Adipose tissue (tissue), 3 donors: ENCODE measurements around the gene CNTNAP5. TPM values are rescaled to one million over a fixed set of nuclear protein-coding genes. Genes with fewer than 3 reads are reported as not detected.

Experiments used
- H3K27ac ChIP-seq: one replicate; pipeline ENCODE4 v1.5.1; 2013; ENCODE audit warnings: low read depth, low read length
- WGBS, 3 donors: extraction: QIAGEN DNeasy Blood & Tissue Kit; methylation state at CpG; one replicate each; pipeline ENCODE4 v1.1.7; 2013; 5-methylcytosine and 5-hydroxymethylcytosine counted together
- polyA plus RNA-seq, 3 donors: library from polyadenylated mRNA; stranded (reverse); fragments of 200-250 nt; gene quantifications; one replicate each; pipeline ENCODE4 v1.2.3, GENCODE V29; 2013
- donor health status: healthy with polysubstance abuse.
- donor health status: Bipolar disorder and iron deficiency.
- donor health status: healthy.

The CNTNAP5 gene
- polyA plus RNA-seq, 3 donors = 0.10 TPM; not detected in 2

DNA sequence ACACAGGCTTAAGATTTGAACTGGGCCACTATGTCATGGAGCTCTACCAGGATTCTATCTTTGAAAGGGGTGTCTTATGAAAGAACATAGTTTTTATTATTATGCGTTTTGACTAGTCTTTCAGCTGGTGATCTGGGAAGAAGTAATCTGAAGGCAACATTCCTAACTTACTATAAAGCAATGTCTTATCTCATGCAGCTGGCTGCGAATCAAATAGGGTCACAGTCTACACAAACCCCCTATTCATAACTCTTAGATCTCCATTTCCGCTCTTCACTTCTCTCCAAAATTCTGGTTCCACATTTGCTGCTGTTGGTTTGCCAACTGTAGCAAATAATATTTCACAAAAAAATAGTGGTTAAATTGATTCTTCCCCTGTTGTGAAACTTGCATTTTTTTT, 813.3 kb downstream of the CNTNAP5 start:
- 75 to 92% (median 81%) methylated on average over 3 of the region's 3 CpGs for WGBS, 3 donors
- H3K27ac ChIP-seq = no peak overlapping the region

DNA sequence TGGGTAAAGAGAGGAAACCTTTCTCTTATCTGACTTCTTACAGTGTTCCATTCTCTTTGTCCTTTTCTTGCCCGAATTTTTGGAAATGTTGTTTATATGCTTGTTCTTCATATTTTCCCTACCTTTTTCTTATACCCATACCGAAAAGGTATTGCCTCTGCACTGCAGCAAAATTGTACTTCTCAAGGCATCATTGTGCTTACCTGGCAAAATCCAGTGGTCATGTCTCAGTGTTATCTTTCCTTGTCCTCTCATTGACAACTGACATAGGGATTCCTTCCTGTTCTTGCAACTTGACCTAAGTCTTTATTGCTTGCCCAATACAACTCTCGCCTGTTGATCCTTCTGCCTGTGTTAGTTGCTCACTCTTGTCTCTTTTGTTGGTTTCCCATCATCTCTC, 842.2 kb downstream of the CNTNAP5 start:
- no peak overlapping the region for H3K27ac ChIP-seq
- WGBS, 3 donors = 86 to 91% (median 90%) methylated on average over 3 of the region's 3 CpGs

DNA sequence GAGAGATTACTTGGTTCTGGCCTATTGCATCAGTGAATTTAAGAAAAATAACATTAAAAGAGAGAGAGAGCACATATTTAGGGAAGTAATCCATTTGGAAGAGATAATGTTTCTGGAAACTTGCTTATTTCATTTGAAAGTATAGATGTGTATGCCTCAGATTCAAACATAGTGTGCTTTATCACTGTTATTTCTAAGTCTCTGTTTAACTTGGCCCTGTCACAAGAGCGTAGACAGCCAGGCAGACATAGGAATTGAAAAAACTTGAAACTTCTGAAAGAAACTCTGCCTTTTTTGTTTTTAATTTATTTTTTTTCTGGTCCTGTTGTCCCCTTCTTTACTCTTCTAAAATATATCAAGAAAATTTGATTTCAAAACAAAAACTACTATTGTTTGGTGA, 849.1 kb downstream of the CNTNAP5 start:
- 46 to 78% (median 77%) methylated on average over 1 of the region's 1 CpG for WGBS, 3 donors
- H3K27ac ChIP-seq = no peak overlapping the region

DNA sequence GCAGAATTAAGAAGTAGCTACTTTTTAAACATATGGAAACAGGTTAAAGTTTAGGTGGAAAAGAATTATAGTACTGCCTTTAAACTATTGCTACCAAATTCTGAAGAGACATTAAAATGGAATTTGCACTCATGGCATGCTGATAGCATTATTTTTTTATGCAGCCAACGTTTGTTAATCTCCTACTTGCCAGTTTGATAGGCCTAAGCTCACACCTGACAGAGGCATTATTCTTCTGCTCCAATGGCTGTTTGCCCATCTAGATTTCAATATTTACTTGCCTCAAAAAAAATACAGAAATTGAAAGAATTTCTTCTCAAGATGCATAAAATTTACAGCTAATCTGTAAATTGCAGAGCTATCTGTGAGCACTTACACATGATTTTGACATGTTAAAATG, 849.6 kb downstream of the CNTNAP5 start:
- WGBS, 3 donors = 20 to 25% (median 23%) methylated on average over 1 of the region's 1 CpG
- no peak overlapping the region for H3K27ac ChIP-seq

GRCh38 chr2:124875627-124876244, 850.6 kb downstream of the CNTNAP5 start:
- 79 to 88% (median 85%) methylated on average over 3 of the region's 3 CpGs for WGBS, 3 donors
- H3K27ac ChIP-seq = no peak overlapping the region

DNA sequence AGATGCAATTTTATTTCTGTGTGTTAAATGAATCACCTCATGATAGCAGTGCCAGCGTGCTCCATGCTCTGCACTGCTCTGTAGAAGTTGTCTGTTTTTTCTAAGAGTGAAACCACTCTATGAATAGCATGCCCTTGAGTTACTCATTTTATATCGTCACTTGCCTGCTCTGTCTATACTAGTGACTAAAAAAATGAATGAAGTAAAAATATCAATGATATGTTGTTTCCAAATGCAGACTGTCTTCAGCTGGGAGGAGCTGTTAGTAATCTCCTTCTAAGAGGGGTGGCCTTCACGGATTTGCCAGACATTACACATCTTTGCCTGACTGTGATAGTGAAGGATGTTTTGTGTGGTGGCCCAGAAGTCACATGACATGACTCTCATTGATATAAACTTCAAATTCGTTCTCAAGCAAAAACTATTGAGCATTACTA, 852.1 kb downstream of the CNTNAP5 start:
- H3K27ac ChIP-seq = no peak overlapping the region
- WGBS, 3 donors = 43 to 47% (median 44%) methylated on average over 4 of the region's 4 CpGs

DNA sequence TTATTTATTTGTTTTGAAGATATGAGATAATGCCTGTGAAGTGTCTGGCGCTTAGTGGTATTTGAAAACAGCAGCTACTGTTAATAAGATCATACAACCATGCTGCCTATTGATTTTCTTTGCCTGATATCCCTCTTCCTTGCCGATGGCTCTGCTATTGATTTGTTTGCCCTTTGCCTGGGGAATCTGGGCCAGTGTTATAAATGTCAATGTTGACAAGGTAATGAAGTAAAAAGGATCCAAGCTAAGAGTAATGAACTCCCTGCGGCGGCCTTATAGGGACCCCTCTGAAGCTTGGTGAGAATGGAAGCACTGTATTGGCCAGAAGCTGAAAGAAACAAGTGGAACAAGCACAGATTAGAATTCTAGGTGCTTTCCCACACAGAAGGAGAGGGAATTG, 854.6 kb downstream of the CNTNAP5 start:
- 23 to 79% (median 70%) methylated on average over 4 of the region's 4 CpGs for WGBS, 3 donors
- H3K27ac ChIP-seq = no peak overlapping the region

- WGBS, 3 donors = 27 to 59% (median 58%) methylated on average over 2 of the region's 2 CpGs
- no peak overlapping the region for H3K27ac ChIP-seq
Measured at GRCh38 chr2:124880995-124881394, 855.9 kb downstream of the CNTNAP5 start.

- H3K27ac ChIP-seq = no peak overlapping the region
- 59 to 78% (median 59%) methylated on average over 3 of the region's 3 CpGs for WGBS, 3 donors
Measured at GRCh38 chr2:124882423-124882822, 857.3 kb downstream of the CNTNAP5 start.

DNA sequence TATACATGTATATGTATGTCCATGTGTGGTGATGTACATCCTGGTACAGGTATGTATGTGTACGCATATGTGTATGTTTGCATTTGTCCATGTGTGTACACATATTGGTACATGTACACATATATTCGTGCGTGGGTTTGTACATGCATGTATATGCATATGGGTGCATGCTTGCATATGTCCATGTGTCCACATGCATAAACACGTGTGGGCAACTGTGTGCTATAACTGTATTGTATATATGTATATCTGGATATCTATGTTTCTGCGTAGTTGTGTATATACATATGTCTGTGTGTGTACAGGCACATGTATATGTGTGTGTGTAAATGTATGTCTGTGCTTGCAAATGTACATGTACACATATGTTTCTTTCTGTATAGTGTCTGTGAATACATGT, 858.5 kb downstream of the CNTNAP5 start:
- H3K27ac ChIP-seq = no peak overlapping the region
- 93 to 94% (median 94%) methylated on average over 5 of the region's 5 CpGs for WGBS, 3 donors

- H3K27ac ChIP-seq = no peak overlapping the region
- 42 to 60% (median 45%) methylated on average over 2 of the region's 2 CpGs for WGBS, 3 donors
Measured at GRCh38 chr2:124884315-124884714, 859.2 kb downstream of the CNTNAP5 start.

GRCh38 chr2:124886216-124886615, 861.1 kb downstream of the CNTNAP5 start:
- H3K27ac ChIP-seq = no peak overlapping the region

DNA sequence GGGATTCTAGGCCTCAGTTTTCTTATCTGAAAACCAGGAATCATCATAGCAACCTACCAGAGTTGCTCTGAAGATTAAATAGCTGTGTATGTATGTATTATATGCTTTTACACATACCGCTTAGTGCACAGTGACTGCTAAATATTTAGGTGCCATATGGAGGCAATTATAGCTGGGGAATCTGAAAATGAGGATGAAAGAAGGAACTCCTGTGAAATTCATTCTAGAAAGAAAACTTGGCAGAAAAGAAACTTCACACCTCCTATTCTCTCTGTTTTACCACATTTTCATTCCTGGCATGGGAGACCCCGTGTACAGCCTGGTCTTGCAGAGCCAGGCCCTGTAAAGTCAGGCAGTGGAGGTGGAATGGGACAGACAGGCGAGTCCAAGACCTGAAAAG, 862.4 kb downstream of the CNTNAP5 start:
- WGBS, 3 donors = 79 to 87% (median 81%) methylated on average over 3 of the region's 3 CpGs
- no peak overlapping the region for H3K27ac ChIP-seq

- H3K27ac ChIP-seq = no peak overlapping the region
- WGBS, 3 donors = 83 to 95% (median 92%) methylated on average over 1 of the region's 1 CpG
Measured at GRCh38 chr2:124888431-124888830, 863.3 kb downstream of the CNTNAP5 start.

- no peak overlapping the region for H3K27ac ChIP-seq
- 57 to 72% (median 71%) methylated on average over 2 of the region's 2 CpGs for WGBS, 3 donors
Measured at GRCh38 chr2:124894199-124894598, 869.1 kb downstream of the CNTNAP5 start.

GRCh38 chr2:124898827-124899226, 873.7 kb downstream of the CNTNAP5 start:
- H3K27ac ChIP-seq = no peak overlapping the region
- 94 to 97% (median 95%) methylated on average over 4 of the region's 4 CpGs for WGBS, 3 donors

GRCh38 chr2:124908411-124908810, 883.3 kb downstream of the CNTNAP5 start:
- 83 to 90% (median 83%) methylated on average over 2 of the region's 2 CpGs for WGBS, 3 donors
- no peak overlapping the region for H3K27ac ChIP-seq

DNA sequence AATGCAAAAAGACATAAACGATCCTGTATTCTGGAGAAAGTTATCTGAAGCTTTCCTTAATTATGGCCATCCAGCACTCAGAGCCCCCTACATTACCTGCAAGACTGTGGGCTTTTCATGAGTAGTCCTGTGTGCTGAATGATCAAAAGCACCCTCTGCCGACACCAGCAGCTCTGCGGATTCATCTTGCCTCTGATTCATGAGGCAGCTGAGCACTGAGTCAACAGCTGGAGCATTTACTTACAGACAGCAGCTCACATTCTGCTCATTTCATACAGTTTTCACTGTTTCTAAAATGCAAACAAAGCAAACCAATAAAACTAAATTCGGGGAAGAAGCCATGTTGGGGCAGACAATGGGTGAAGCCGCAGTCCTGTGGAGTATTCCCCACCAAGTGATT, 886.5 kb downstream of the CNTNAP5 start:
- WGBS, 3 donors = 52 to 67% (median 61%) methylated on average over 5 of the region's 5 CpGs
- no peak overlapping the region for H3K27ac ChIP-seq

DNA sequence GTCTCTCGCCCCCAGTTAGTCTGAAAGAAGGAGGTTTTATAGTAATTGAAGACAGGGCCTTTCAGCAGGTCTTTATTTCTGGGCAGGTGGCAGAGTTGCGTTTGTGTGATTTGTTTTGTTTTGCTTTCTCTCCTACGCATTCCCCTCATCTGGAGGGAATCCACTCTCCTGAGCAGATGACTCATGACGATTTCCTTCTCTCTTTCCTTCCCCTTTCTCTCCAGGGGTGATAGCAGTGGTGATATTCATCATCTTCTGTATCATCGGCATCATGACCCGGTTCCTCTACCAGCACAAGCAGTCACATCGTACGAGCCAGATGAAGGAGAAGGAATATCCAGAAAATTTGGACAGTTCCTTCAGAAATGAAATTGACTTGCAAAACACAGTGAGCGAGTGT, 888.8 kb downstream of the CNTNAP5 start:
- 61 to 75% (median 72%) methylated on average over 9 of the region's 9 CpGs for WGBS, 3 donors
- H3K27ac ChIP-seq = no peak overlapping the region

GRCh38 chr2:124915567-124915966, 890.5 kb downstream of the CNTNAP5 start:
- no peak overlapping the region for H3K27ac ChIP-seq
- WGBS, 3 donors = 84 to 94% (median 84%) methylated on average over 1 of the region's 1 CpG

DNA sequence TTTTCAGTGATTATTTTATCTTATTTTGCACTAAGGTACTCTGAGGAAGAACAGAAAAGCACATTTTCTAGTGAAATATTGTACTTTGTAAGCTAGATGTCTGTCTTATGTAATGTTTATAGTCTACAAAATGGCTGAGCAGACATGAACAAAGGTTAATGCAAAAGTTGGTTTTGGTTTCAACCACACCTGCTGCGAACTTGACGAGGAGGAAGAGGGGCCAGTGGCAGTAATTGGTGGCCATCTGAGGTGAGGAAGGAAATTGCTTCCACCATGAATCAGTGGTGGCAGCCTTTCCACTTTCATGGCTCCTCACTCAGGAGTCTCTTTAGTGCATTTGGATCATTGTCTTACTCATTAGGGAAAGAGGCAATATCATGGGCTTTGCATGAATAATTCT, 894.2 kb downstream of the CNTNAP5 start:
- H3K27ac ChIP-seq = no peak overlapping the region
- 61 to 83% (median 66%) methylated on average over 2 of the region's 2 CpGs for WGBS, 3 donors
